Left lung (tissue), 10 donors: ENCODE measurements around the gene DNMT3B. TPM values are rescaled to one million over a fixed set of nuclear protein-coding genes. Genes with fewer than 3 reads are reported as not detected.

Experiments
- ATAC-seq: fragments of 200-7000 bp; cut with Tn5 transposase; one replicate; pipeline ENCODE4 v1.9.1; 2020; ENCODE audit warnings: moderate library complexity
- DNase-seq, 4 donors: peaks; one replicate each; pipeline ENCODE4 v3.0.0-alpha.2; 2013 to 2020
- H3K27ac ChIP-seq, 2 donors: fragments of 200-600 bp; sonication (generic) in 1 of 2; one replicate each; pipeline versions ENCODE4 v1.5.0 to v1.8.0; 2020 to 2021
- H3K27me3 ChIP-seq, 2 donors: fragments of 200-600 bp; sonication (generic) in 1 of 2; one replicate each; pipeline versions ENCODE4 v1.5.0 to v1.8.0; 2020 to 2021
- H3K36me3 ChIP-seq, 2 donors: fragments of 200-600 bp; sonication (generic) in 1 of 2; one replicate each; pipeline versions ENCODE4 v1.5.0 to v1.8.0; 2020 to 2021
- H3K4me1 ChIP-seq, 2 donors: fragments of 200-600 bp; one replicate each; pipeline ENCODE4 v1.8.0; 2021
- H3K4me3 ChIP-seq, 2 donors: fragments of 200-600 bp; sonication (generic) in 1 of 2; one replicate each; pipeline versions ENCODE4 v1.5.0 to v1.8.0; 2020 to 2021; ENCODE audit warnings: mild to moderate bottlenecking in 1 of 2
- H3K9me3 ChIP-seq, 2 donors: fragments of 200-600 bp; sonication (generic) in 1 of 2; one replicate each; pipeline versions ENCODE4 v1.5.0 to v1.8.0; 2020 to 2021
- CTCF ChIP-seq, 2 donors: fragments of 200-600 bp; sonication (generic) in 1 of 2; IDR thresholded peaks; one replicate each; pipeline versions ENCODE4 v1.5.0 to v1.8.0; 2021; ENCODE audit warnings: antibody characterized with exemption in 2 of 2
- intact Hi-C, 2 donors: fragments of 100-400 bp; cut with DNase I; formaldehyde crosslinking; loops; one replicate each; pipeline versions ENCODE4 v1.11.2 to v1.14.2; 2022
- polyA plus RNA-seq, 6 donors: library from polyadenylated mRNA; unstranded; fragments of 120-200 nt; gene quantifications; one replicate each; pipeline ENCODE4 v1.2.1, GENCODE V29; 2013; ENCODE audit not compliant: insufficient read length in 6 of 6
- total RNA-seq, 2 donors: library from RNA; stranded (reverse); fragmentation: NEBNext Ultra II Directional; extraction: Animal tissue kit (Norgen Biotek cat#: 25700); gene quantifications; one replicate each; pipeline ENCODE4 v1.2.1, GENCODE V29; 2021
- donor health status: DM: no; HTN: yes; CAD: no.
- donor health status: DM: no; HTN: no; CAD: no.

The DNMT3B gene
- total and polyA plus RNA-seq, 8 donors, result 0.86 to 8.3 (median 6.4) TPM

- Histone ChIP-seq H3K27me3 (no peaks in the 10 kb centered on the region), H3K9me3 (no peaks in the 10 kb centered on the region), H3K36me3 (no peaks in the 10 kb centered on the region), H3K27ac (no peak overlapping the region), H3K4me3 (no peak overlapping the region), H3K4me1 (no peaks in the 10 kb centered on the region)
- DNase-seq (no peak), ATAC-seq (no peak)
- no peak for TF ChIP-seq CTCF (IDR thresholded peaks at IDR 0.05)
- intact Hi-C loops, result no loop called here
Observed at GRCh38 chr20:32786059-32786760, 24.0 kb downstream of the DNMT3B start.

DNA sequence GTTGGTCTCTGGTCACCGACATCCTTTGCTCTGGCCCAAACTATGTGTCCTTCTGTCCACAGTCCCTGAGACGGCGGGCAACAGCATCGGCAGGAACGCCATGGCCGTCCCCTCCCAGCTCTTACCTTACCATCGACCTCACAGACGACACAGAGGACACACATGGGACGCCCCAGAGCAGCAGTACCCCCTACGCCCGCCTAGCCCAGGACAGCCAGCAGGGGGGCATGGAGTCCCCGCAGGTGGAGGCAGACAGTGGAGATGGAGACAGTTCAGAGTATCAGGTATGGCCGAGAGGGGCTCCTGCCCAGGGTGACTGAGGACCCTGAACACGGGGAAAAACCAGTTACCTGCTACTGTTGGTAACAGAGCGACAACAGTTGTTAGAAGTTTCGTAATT lies 25.0 kb downstream of the DNMT3B start:
- H3K4me1 ChIP-seq, result no peaks in the 10 kb centered on the region
- no peak overlapping the region for H3K27ac ChIP-seq
- H3K27me3 ChIP-seq, result no peaks in the 10 kb centered on the region
- no peaks in the 10 kb centered on the region for H3K36me3 ChIP-seq
- DNase-seq (no peak), ATAC-seq (no peak)
- intact Hi-C loops, result no loop called here
- TF ChIP-seq CTCF (IDR thresholded peaks at IDR 0.05), result no peak
- H3K4me3 ChIP-seq, result no peak overlapping the region
- no peaks in the 10 kb centered on the region for H3K9me3 ChIP-seq

GRCh38 chr20:32789896-32790750 lies 27.9 kb downstream of the DNMT3B start:
- DNase-seq (peak; percentile 52 to 88 (median 76)), ATAC-seq (peak; percentile 99)
- Histone ChIP-seq H3K27ac (no peak overlapping the region), H3K36me3 (no peaks in the 10 kb centered on the region), H3K27me3 (no peaks in the 10 kb centered on the region), H3K4me1 (no peaks in the 10 kb centered on the region), H3K9me3 (no peaks in the 10 kb centered on the region), H3K4me3 (no peak overlapping the region)
- intact Hi-C loops, result no loop called here
- TF ChIP-seq CTCF (IDR thresholded peaks at IDR 0.05), result peak; percentile 98 to 100

GRCh38 chr20:32790751-32791057 lies 28.5 kb downstream of the DNMT3B start:
- intact Hi-C loops, result no loop called here
- no peak overlapping the region for H3K4me3 ChIP-seq
- H3K4me1 ChIP-seq, result no peaks in the 10 kb centered on the region
- DNase-seq, result no peak
- H3K9me3 ChIP-seq, result no peaks in the 10 kb centered on the region
- no peak for ATAC-seq
- TF ChIP-seq CTCF (IDR thresholded peaks at IDR 0.05), result no peak
- no peak overlapping the region for H3K27ac ChIP-seq
- no peaks in the 10 kb centered on the region for H3K36me3 ChIP-seq
- no peaks in the 10 kb centered on the region for H3K27me3 ChIP-seq

- TF ChIP-seq CTCF (IDR thresholded peaks at IDR 0.05), result no peak
- ATAC-seq, result no peak
- intact Hi-C loops, result no loop called here
- DNase-seq, result no peak
- Histone ChIP-seq H3K9me3 (no peaks in the 10 kb centered on the region), H3K4me1 (no peaks in the 10 kb centered on the region), H3K36me3 (no peaks in the 10 kb centered on the region), H3K27me3 (no peaks in the 10 kb centered on the region), H3K27ac (no peak overlapping the region), H3K4me3 (no peak overlapping the region)
Observed at GRCh38 chr20:32792316-32792715, 30.1 kb downstream of the DNMT3B start.
